ENCODE results near the gene TINAGL1.

TINAGL1 gene

GRCh38 chr1:31609514-31610118, 33.3 kb downstream of the TINAGL1 start:
- DNase-seq, result no peak

DNA sequence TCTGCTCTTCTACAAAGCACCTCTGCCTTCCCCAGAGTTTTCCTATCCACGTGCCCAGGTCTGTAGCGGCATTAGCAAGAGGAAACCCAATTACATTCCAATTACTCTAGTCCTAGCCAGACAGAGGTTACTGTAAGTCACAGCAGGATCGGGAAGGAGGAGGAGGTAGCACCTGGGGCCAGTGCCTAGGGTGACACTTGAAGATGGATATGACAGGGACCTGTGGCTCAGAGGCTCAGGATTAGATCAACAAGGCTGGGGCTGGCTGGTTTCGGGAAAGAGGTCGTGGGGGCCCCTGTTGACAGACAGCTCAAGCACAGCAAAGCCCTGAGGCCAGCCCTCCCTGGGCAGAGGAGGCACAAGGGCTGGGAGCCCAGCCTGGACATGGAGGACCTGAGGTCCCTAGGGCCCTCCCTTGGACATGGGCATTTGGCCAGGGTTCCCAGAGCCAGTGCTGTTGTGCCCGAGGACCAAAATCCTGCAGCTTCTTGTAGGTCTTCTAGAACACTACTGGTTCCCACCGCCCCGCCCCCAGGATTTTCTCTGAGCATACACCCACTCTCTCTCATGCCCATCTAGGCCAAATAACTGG, 38.2 kb downstream of the TINAGL1 start:
- no peak for DNase-seq

- DNase-seq, result no peak
These were observed 39.1 kb downstream of the TINAGL1 start for GRCh38 chr1:31615414-31615813.

- no peak for DNase-seq
These were observed 39.6 kb downstream of the TINAGL1 start for GRCh38 chr1:31615939-31616338.

GRCh38 chr1:31617218-31617915, 41.1 kb downstream of the TINAGL1 start, which contains the start of gene HCRTR1:
Gene HCRTR1, plus strand, starts transcription at chr1:31617689. Its CDS starts 1,504 bp downstream, at chr1:31619193.
- no peak for DNase-seq

GRCh38 chr1:31617916-31618746, 41.8 kb downstream of the TINAGL1 start:
- DNase-seq, result no peak

GRCh38 chr1:31618916-31619846, 42.9 kb downstream of the TINAGL1 start:
- no peak for DNase-seq

- no peak for DNase-seq
These were observed 44.5 kb downstream of the TINAGL1 start for GRCh38 chr1:31620631-31621497.

- no peak for DNase-seq
These were observed 45.1 kb downstream of the TINAGL1 start for GRCh38 chr1:31621498-31621820.

DNA sequence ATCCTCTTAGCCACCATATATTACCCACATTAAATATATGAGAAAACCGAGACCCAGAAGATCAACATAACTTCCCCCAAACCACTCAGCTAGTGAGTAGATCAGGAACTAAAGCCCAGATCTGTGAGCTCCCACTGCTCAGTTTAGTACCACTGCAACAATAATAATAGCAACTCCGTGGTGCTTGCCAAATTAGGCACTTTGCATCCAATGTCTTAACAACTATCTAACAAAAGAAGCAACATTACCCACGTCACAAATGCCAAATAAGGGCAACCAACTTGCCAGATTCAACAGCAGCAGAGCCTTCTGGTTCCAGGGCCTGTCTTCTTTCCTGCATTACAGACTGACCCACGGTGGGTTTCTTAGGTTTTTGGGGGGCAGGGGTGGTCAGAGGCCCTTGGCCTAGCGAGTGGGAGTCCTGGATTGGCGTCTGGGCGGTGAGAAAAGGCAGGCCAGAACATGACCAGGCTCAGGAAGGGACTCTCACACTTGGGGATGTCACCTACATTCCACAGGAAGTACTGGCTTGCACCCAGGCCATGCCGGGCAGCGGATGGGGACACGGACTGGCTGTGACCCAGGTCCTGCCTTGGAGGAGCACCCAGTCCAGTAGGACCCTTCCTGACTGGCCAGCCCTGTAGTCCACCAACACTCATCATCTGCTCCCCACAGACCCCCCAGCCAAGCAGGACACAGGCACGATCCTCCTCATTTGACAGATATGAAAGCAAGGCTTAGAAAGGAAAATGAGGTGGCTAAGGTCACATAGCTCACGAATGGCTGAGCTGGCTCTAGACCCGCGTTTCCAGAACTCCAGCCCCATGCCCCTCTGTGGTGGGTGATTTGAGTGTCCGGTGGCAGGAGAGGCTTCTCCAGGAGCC, 45.8 kb downstream of the TINAGL1 start:
- no peak for DNase-seq

GRCh38 chr1:31623365-31623764, 47.0 kb downstream of the TINAGL1 start:
- no peak for DNase-seq

- DNase-seq, result no peak
These were observed 48.0 kb downstream of the TINAGL1 start for GRCh38 chr1:31624309-31624708.

DNA sequence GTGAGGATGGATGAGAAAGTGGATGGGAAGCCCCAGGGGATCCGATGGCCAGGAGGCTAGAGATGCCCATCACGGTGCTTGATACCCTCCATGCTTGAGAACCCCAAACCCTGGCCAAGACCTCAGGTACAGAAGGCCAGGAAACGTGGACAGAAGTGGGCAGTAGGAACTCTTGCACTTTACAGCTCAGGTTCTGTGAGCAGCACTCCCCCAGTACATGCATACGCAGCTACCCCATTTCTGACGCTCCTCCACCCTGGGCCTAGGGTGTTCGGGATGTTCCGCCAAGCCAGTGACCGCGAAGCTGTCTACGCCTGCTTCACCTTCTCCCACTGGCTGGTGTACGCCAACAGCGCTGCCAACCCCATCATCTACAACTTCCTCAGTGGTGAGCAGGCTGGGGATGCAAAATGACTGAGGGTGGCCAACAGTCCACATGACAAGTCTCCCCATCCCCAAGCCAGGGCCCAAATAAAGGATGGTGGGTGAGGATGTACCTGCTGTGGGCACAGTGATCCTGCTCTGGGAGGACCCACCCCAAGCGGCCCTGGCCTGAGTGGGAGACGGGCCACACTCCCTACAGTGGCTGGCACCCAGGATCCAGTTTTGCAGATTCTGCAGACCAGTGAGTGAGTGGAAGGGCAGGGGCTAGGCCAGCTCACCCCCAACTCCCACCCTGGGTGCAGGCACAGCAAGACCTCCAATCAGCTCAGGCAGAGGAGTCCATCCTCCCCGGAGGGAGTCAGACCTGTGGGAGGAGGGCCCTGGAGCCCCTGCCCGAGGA, 48.6 kb downstream of the TINAGL1 start:
- no peak for DNase-seq

- DNase-seq, result no peak
These were observed 49.4 kb downstream of the TINAGL1 start for GRCh38 chr1:31625561-31626222.

DNA sequence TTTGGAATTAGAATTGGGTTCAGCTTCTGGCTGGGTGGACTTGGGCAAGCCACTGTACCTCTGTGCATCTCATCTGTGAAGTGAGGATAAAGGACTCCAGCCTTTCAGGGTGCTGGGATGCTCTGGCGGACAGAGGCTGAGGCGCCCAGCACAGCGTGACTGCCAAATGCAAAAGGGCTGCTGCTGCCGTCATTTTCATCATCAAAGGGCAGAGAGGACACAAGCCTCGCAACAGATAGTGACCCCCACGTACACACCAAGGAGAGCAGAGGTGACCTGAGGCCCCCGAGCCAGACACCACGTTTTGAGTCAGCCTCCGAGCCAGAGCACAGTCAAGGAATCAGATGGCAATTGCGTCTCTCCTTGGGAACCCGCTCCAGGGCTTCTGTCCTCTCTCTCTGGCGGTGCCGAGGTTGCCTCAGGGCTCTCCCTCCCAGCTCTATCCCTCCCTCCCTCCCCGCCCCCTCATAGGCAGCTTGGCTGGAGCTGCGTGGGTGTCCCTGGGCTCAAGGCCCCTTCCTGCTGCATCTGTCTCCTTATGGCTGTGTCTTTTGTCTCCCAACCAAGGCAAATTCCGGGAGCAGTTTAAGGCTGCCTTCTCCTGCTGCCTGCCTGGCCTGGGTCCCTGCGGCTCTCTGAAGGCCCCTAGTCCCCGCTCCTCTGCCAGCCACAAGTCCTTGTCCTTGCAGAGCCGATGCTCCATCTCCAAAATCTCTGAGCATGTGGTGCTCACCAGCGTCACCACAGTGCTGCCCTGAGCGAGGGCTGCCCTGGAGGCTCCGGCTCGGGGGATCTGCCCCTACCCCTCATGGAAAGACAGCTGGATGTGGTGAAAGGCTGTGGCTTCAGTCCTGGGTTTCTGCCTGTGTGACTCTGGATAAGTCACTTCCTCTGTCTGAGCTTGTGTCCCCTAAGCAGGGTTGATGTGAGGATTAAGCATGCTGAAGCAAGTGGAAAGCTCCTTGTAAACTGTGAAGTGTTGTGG, 50.2 kb downstream of the TINAGL1 start:
- DNase-seq, result no peak

DNA sequence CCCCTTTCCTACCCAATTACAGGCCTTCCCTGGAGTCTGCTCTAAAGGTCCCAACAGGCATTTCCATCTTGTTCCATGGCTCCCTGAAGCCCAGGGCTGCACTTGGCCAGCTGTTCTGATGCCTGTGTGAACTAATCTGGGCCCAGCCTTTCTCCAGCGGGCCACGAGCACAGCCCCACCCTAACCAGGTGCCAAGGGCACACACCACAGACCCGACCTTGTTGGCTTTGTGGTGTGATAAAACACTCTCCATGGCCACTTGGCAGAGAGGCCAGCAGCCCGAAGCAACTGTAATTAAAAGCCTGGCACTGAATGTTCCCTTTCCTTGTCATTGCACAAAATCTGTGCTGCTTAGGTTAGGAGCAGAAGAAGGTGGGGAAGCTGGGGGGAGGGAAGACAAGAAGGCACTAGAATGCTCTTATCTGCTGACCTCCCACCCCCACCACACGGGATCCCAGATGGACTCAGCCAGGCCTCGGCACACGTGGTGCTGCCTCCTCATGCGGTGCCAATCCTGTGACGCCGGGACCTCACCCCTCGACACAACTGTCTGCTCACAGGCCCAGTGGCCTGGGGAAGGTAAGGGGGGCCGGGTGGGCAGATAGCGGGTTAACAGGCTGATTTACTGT, 51.1 kb downstream of the TINAGL1 start:
- no peak for DNase-seq

GRCh38 chr1:31627930-31628559, 51.7 kb downstream of the TINAGL1 start:
- no peak for DNase-seq

All from NK-92 treated with Interleukin-12 subunit alpha and Interleukin-12 subunit beta, amount 100 ng/mL, for 24 hours (cell line).